Stimulated activated naive CD8-positive, alpha-beta T cell treated with anti-CD3 and anti-CD28 coated beads, Interleukin-15, amount 100 ng/mL, for 72 hours (primary cell): ENCODE measurements around the gene CHST12.
"Not testable (repeated sequence)": the region's sequence is repeated elsewhere in the genome, so short reads cannot be mapped to it uniquely, and the experiment has no call there.

Experiments
- ATAC-seq: fragments of 150-1000 bp; cut with Tn5 transposase; 2 replicates; pipeline ENCODE4 v1.10.0; 2021; ENCODE audit warnings: mild to moderate bottlenecking, moderate library complexity
- DNase-seq, 2 donors: peaks; one replicate each; pipeline ENCODE4 v3.0.0; 2021 to 2022
- H3K27ac Mint-ChIP-seq, 2 donors: one replicate each; pipeline ENCODE4 v1.8.0; 2022; ENCODE audit warnings: mild to moderate bottlenecking in 2 of 2, mixed read lengths in 2 of 2, moderate library complexity in 2 of 2
- H3K27me3 Mint-ChIP-seq: one replicate; pipeline ENCODE4 v1.8.0; 2022; ENCODE audit warnings: mixed read lengths
- H3K4me1 Mint-ChIP-seq: one replicate; pipeline ENCODE4 v1.8.0; 2022; ENCODE audit warnings: mild to moderate bottlenecking, mixed read lengths
- H3K4me3 Mint-ChIP-seq, 2 donors: one replicate each; pipeline ENCODE4 v1.8.0; 2022; ENCODE audit warnings: mild to moderate bottlenecking in 2 of 2, mixed read lengths in 2 of 2, moderate library complexity in 1 of 2
- H3K9me3 Mint-ChIP-seq, 2 donors: one replicate each; pipeline ENCODE4 v1.8.0; 2022; ENCODE audit warnings: mixed read lengths in 2 of 2

Gene CHST12

DNA sequence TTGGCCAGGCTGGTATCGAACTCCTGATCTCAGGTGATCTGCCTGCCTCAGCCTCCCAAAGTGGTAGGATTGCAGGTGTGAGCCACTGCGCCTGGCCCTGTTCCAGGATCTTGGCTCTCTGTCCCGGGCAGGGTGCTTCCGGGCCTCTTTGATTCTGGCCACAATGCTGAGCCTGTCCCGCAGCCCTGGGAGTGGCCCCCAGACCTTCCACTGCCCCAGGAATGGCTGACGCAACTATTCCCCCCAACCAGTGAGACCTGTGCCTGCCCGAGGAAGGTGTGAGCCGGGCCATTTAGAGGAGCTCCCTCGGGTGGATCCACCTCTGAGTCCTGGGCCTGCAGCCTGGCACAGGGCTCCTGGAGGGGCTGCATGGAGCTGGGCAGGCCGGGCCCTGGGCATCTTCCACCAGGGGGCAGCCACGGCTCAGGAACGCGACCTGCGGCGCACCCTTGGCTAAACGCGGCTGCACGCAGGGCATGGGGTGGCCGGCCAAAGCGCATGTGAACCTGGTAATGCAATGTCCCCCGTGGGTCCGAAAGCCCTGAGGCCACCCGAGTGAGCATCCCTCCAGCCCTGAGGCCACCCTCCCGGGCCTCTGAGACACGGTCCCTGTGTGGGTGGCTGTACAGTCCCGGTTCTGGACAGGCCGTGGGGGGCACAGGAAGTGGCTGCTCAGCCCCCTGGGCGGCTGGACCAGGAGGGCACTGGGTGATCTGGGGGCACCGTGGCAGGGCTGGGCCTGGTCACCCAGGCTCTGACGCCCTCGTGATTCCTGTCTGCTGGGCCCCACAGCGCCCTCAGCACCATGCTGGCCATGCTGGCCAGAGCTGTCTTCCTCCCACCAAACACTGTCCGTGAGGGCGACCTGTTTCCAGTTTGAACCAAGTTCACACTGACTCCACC lies 48.0 kb downstream of the CHST12 start:
- H3K27ac Mint-ChIP-seq, result peak overlapping the region; percentile 44 to 71
- peaks cover 13% of the 10 kb centered on the region for H3K4me1 Mint-ChIP-seq
- H3K9me3 Mint-ChIP-seq, result no peaks in the 10 kb centered on the region
- no peaks in the 10 kb centered on the region for H3K27me3 Mint-ChIP-seq
- ATAC-seq (peak; percentile 94), DNase-seq (peak; percentile 78 to 79)
- H3K4me3 Mint-ChIP-seq, result peak overlapping the region; percentile 73 to 74

DNA sequence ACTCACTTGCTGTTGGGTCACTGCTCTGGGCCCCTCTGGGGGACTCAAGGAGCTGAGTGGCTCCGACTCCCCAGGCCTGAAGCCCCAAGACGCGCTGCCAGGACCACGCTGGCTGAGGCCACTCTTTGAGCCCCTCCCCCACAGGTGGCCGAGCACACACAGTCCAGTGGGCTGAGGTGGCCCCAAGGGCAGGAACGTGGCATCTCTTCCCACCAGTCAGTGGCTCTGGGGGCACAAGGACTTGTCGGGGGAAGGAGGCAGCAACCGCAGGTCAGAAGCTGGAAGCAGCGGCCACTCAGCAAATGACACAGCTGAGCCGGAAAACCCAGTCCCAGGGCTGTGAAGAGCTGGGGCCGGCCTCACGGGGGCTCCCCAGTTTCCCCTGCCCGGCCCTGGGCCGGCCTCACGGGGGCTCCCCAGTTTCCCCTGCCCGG lies 48.7 kb downstream of the CHST12 start:
- Mint-ChIP-seq H3K9me3 (no peaks in the 10 kb centered on the region), H3K4me3 (peak overlapping the region; percentile 73 to 74), H3K27ac (no peak overlapping the region), H3K4me1 (peaks cover 13% of the 10 kb centered on the region), H3K27me3 (no peaks in the 10 kb centered on the region)
- ATAC-seq (peak; percentile 76), DNase-seq (peak; percentile 21 to 39)

DNA sequence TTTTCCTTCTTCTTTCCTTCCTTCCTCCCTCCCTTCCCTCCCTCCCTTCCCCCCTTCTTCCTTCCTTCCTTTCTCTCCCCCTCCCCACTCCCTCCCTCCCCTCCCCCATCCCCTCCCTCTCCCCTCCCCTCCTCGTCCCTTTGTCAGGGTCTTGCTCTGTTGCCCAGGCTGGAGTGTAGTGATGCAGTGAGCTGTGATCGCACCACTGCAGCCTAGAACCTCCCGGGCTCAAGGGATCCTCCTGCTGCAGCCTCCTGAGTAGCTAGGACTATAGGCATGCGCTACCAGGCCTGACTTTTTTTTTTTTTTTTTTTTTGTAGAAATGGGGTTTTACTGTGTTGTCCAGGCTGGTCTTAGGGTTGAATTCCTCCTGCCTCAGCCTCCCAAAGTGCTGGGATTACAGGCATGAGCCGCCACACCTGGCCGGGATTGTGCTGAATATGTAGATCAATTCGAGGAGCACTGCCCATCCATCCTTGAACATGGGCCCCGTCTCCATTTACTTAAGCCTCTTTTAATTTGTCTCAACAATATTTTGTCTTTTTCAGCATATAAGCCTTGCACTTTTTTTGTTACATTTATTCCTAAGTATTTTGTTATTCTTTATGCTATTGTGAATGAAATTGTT lies 49.3 kb downstream of the CHST12 start:
- DNase-seq (no peak), ATAC-seq (no peak)
- H3K4me3 Mint-ChIP-seq, result peak overlapping the region; percentile 26 to 53
- no peak overlapping the region for H3K27ac Mint-ChIP-seq
- no peaks in the 10 kb centered on the region for H3K9me3 Mint-ChIP-seq
- H3K27me3 Mint-ChIP-seq, result no peaks in the 10 kb centered on the region
- H3K4me1 Mint-ChIP-seq, result peaks cover 14% of the 10 kb centered on the region

DNA sequence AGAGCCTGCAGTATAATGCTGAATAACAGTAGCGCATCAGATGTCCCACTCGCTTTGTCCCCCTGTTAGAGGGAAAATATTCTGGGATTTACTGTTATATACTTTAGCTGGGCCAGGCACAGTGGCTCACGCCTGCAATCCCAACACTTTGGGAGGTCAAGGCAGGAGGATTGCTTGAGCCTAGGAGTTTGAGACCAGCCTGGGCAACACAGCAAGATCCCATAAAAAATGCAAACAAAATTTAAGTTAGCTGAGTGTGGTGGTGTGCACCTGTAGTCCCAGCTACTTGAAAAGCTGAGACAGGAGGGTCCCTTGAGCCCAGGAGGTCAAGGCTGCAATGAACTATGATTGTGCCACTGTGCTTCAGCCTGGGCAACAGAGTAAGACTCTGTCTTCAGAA lies 50.4 kb downstream of the CHST12 start:
- not testable (repeated sequence) for H3K4me3 Mint-ChIP-seq, H3K9me3 Mint-ChIP-seq, DNase-seq, H3K27me3 Mint-ChIP-seq, ATAC-seq
- Mint-ChIP-seq H3K27ac (peak overlapping the region in 1 of 2 donors; percentile 31), H3K4me1 (peaks cover 21% of the 10 kb centered on the region)

DNA sequence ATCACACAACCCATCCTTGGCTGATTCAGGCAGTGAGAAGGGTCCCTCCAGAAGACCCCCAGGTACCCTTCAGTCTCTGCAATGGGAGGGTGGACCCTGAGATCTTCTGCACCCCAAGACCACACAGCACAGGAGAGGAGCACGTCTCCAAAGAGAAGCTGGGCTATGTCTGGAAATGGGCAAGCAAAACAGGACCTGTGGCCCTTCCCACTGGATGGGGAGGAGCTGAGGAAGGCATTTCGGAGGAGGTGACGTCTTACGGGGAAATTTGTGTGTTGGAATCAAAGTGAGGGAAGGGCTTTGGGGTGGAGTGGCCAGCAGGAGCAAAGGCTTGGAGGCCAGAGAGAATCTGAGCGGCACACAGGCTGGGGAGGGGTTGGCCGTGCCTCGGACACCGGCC lies 56.3 kb downstream of the CHST12 start:
- no peaks in the 10 kb centered on the region for H3K27me3 Mint-ChIP-seq
- peaks cover 8% of the 10 kb centered on the region for H3K4me1 Mint-ChIP-seq
- ATAC-seq, result no peak
- no peak overlapping the region for H3K4me3 Mint-ChIP-seq
- H3K9me3 Mint-ChIP-seq, result no peaks in the 10 kb centered on the region
- peak overlapping the region in 1 of 2 donors; percentile 22 for H3K27ac Mint-ChIP-seq
- no peak for DNase-seq

DNA sequence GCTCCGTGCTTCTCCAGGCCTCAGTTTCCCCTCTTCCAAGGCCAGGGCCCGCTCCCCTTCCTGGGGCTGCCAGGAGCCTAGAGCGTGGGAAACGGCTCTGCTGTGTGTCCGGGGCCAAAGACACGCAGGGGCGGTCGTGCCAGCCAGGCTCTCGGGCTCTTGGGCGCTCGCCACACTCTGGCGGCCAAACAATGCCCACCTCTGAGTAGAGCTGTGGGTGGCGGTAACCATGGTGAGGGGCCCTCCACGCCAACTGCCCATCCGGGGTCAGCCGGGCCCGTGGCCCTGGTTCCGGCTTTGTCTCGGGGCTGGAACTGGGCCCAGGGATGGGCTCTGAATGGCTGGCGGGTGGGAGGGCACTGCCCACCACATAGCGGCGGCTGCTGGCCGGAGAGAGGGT lies 56.8 kb downstream of the CHST12 start:
- Mint-ChIP-seq H3K4me3 (no peak overlapping the region), H3K27me3 (no peaks in the 10 kb centered on the region), H3K4me1 (peaks cover 8% of the 10 kb centered on the region), H3K9me3 (no peaks in the 10 kb centered on the region), H3K27ac (no peak overlapping the region)
- DNase-seq, result no peak
- no peak for ATAC-seq

DNA sequence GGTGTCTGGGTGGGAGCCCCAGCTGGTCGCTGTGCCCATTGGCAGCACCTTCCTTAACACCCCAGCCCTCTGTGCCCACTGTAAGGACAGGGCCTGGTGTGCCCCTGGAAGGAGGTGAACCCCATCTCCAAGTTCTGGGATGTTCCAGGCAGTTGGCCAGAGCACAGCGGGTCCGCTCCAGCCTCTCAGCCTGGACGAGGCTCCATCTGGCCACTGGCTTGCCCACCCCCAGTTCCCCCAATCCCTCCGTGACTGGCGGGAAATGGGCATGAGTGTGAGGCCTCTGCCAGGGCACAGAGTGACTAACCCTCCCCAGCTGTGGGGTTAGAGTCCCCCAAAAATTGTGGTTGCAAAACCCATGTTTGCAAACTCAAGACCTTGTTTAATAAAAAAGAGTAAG lies 57.2 kb downstream of the CHST12 start:
- H3K4me3 Mint-ChIP-seq, result no peak overlapping the region
- no peak overlapping the region for H3K27ac Mint-ChIP-seq
- H3K9me3 Mint-ChIP-seq, result no peaks in the 10 kb centered on the region
- DNase-seq (no peak), ATAC-seq (no peak)
- H3K27me3 Mint-ChIP-seq, result no peaks in the 10 kb centered on the region
- H3K4me1 Mint-ChIP-seq, result peaks cover 8% of the 10 kb centered on the region

DNA sequence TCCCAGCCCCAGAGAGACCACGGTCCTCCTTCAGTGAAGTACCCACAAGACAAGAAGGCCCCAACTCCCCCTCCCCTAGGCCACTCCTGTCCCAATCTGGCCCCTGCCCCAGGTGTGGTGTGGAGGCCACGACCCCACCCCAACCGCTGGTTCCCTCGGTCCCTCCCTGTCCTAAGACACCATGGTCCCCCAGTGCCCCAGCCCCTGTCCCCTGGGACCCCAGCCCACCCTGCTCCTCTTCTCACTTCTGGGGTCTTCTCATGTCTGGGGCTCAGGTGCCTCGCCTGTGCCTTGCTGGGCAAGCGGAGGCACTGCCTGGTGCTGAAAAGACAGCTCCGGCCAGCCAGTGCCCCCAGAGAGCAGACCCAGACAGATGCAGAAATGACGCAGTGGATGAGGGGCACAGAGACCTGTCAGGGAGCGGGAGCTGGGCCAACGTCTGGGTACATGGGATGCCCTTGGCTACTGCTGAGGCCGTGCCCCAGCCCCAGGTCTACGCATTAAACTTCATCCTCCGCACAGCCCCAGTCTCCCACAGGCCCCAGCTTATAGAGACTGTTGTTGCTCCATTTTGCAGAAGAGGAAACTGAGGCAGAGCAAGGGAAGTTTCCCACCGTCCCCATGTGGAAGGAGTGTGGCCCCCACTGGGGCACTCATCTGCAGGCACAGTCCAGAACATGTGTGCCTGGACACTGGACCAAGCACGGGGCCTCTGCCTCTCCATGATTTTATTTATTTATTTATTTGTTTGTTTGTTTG lies 58.0 kb downstream of the CHST12 start:
- ATAC-seq (peak; percentile 43), DNase-seq (no peak)
- H3K9me3 Mint-ChIP-seq, result no peaks in the 10 kb centered on the region
- H3K27me3 Mint-ChIP-seq, result no peaks in the 10 kb centered on the region
- H3K27ac Mint-ChIP-seq, result no peak overlapping the region
- H3K4me3 Mint-ChIP-seq, result no peak overlapping the region
- peaks cover 8% of the 10 kb centered on the region for H3K4me1 Mint-ChIP-seq

DNA sequence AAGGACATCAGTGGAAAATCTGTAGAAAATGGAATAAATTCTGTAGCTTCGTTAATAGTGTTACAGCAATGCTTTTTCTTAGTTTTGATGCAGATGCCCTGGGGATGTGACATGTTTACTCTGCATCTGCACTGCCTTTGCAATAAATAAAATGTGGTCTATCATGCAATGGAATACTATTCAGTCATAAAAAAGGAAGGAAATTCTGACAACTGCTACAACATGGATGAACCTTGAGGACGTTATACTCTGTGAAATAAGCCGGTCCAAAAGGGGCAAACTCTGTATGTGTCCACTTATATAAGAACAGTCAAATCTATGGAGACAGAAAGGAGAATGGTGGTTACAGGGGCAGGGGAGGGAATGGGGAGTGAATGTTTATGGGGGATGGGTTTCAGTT lies 59.3 kb downstream of the CHST12 start:
- ATAC-seq, result no peak
- no peak for DNase-seq
- peaks cover 7% of the 10 kb centered on the region for H3K4me1 Mint-ChIP-seq
- H3K9me3 Mint-ChIP-seq, result no peaks in the 10 kb centered on the region
- H3K27me3 Mint-ChIP-seq, result no peaks in the 10 kb centered on the region
- no peak overlapping the region for H3K27ac Mint-ChIP-seq
- no peak overlapping the region for H3K4me3 Mint-ChIP-seq

DNA sequence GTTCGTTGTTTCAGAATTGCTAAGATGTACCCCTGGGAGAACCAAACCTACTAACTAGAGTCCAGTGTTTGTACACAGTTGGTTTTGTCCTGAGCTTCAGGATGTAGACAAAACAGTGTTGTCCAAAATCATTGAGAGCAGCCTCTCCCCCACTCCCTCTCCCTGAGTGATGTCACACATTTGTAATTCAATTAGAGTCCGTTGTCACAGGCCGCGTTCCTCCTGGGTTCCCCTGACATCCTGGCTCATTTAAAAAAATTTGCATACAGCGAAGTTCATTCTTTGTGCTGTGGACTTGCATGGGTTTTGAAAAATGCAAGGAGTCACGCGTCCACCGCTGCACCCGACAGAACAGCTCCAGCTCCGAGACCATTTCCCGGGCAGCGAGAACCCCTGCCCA lies 62.5 kb downstream of the CHST12 start:
- H3K27me3 Mint-ChIP-seq, result peaks cover 24% of the 10 kb centered on the region
- H3K4me3 Mint-ChIP-seq, result no peak overlapping the region
- no peaks in the 10 kb centered on the region for H3K9me3 Mint-ChIP-seq
- DNase-seq, result no peak
- H3K4me1 Mint-ChIP-seq, result peaks cover 8% of the 10 kb centered on the region
- H3K27ac Mint-ChIP-seq, result no peak overlapping the region
- no peak for ATAC-seq

DNA sequence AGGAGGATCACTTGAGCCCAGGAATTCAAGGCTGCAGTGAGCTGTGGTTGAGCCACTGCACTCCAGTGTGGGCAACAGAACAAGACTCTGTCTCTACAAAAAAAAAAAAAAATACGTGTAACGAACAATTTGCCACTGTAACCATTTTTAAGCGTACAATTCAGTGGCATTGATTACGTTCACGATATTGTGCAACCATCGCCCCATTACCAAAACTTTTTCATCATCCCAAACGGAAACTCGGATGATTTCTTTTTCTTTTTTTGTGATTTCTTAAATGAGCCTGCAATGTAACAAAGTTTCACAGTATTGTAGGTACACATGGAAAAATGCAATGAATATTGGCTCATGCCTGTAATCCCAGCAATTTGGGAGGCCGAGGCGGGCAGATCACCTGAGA lies 63.3 kb downstream of the CHST12 start:
- Mint-ChIP-seq H3K4me3 (no peak overlapping the region), H3K27ac (no peak overlapping the region), H3K27me3 (peaks cover 29% of the 10 kb centered on the region), H3K4me1 (peaks cover 14% of the 10 kb centered on the region), H3K9me3 (no peaks in the 10 kb centered on the region)
- DNase-seq (no peak), ATAC-seq (no peak)

DNA sequence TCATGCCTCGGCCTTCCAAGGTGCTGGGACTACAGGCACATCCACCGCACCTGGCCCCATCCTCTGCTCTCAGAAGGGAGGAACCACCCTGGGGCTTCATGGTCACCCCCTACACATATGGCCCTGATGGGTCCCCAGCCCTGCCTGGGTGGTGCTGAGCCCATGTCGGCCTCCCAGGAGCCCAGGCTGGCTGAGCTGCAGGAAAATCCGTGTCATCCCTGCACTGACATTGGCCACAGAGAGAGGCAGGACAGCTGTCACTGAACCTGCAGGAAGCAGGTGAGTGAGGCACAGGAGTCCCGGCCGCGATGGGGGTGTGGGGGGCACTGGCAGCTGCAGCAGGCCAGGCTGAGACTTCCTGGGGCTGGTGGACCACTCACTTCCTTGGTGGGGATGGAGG lies 64.8 kb downstream of the CHST12 start:
- Mint-ChIP-seq H3K4me1 (peaks cover 14% of the 10 kb centered on the region), H3K4me3 (no peak overlapping the region), H3K27me3 (peaks cover 29% of the 10 kb centered on the region), H3K9me3 (no peaks in the 10 kb centered on the region), H3K27ac (no peak overlapping the region)
- ATAC-seq, result no peak
- DNase-seq, result no peak

DNA sequence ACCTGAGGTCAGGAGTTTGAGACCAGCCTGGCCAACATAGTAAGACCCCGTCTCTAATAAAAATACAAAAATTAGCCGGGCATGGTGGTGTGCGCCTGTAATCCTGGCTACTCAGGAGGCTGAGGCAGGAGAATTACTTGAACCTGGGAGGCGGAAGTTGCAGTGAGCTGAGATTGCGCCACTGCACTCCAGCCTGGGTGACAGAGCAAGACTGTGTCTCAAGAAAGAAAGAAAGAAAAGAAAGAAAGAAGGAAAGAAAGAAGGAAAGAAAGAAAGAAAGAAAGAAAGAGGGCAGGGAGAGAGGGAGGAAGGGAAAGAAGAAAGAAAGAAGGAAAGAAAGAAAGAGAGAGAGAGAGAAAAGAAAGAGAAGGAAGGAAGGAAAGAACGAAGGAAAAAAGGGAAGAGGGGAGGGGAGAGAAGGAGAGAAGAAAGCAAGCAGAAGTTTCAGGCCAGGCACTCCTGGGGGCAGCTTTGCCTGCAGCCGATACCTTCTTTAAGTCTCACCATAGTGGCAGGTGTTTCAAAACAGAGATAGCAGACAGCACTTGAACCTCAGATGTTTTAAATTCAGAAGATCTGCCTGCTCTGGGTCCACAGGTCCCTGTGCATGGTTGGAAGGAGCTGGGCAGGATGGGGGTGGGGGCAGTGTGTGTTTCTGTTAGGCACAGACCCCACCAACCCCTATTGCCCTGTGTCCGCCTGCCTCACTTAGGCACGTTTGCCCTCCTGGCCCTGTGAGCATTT lies 66.2 kb downstream of the CHST12 start:
- H3K4me1 Mint-ChIP-seq, result peaks cover 14% of the 10 kb centered on the region
- DNase-seq, ATAC-seq, H3K27ac Mint-ChIP-seq, H3K9me3 Mint-ChIP-seq, H3K4me3 Mint-ChIP-seq: not testable (repeated sequence)
- peaks cover 29% of the 10 kb centered on the region for H3K27me3 Mint-ChIP-seq

DNA sequence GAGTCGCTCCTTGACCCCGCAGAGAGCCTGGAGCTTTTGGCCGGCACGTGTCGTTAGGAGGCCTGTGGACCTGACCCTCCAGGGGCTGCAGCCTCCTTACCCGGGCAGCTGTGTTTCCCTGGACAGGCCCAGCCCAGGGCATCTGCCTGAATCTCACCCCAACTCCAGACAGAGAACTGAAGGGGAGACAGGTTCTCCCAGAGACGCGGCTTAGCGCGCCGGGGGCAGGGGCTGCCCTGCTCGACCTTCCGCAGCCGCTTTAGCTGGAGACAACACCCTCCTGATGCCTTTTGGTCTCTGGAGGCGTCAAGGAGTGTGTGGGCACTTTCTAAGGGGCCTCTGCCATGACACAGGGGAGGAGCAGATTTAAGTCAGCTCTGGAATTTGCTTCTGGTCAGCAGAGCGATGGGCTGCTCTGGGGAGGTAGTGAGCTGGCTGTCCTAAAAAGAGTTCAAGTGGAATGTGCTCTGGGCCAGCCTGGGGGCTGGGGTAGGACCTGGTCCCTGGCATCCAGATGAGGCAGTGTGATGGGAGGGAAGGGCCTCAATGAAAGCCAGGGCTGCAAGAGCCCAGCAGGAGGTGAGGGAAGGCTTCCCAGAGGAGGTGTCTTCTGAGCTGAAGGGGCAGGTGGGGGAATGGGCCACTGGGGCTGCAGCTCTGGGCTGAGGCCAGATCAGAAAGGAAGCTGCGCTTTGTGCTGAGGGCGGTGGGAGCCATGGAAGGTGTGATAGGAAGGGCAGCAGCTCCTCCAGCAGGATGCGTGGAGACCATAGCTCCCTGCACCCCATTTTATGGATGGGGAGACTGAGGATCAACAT lies 67.0 kb downstream of the CHST12 start:
- Mint-ChIP-seq H3K4me3 (no peak overlapping the region), H3K27ac (peak overlapping the region in 1 of 2 donors; percentile 75), H3K9me3 (no peaks in the 10 kb centered on the region), H3K4me1 (peaks cover 14% of the 10 kb centered on the region), H3K27me3 (peaks cover 29% of the 10 kb centered on the region)
- DNase-seq, result no peak
- no peak for ATAC-seq

DNA sequence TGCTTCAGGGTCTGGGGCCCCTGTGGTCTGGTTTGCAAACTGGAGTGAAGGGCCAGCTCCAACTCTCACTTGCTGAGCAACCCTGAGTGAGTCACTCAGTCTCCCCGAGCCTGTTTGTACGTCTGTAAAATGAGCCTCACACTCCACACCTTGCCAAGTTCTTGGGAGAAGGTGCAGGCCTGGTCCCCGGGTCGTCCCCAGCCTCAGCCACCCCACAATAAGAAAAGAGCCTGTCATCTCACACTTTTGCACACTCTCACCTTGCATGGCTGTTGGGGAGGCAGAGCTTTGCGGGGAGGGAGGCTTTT lies 67.6 kb downstream of the CHST12 start:
- peak overlapping the region in 1 of 2 donors; percentile 4 for H3K4me3 Mint-ChIP-seq
- H3K27ac Mint-ChIP-seq, result no peak overlapping the region

More for the DNA sequence above, 67.6 kb downstream of the CHST12 start:
- ATAC-seq (no peak), DNase-seq (no peak)
- H3K4me1 Mint-ChIP-seq, result peaks cover 14% of the 10 kb centered on the region
- peaks cover 29% of the 10 kb centered on the region for H3K27me3 Mint-ChIP-seq
- no peaks in the 10 kb centered on the region for H3K9me3 Mint-ChIP-seq
